Measurements from ENCODE around the gene GFI1B. TPM values are rescaled to one million over a fixed set of nuclear protein-coding genes. Genes with fewer than 3 reads are reported as not detected.
A peak's percentile ranks its signal among the peaks of the same experiment; 100 is the strongest.

The GFI1B gene
- total RNA-seq, 1 donor: not detected

DNA sequence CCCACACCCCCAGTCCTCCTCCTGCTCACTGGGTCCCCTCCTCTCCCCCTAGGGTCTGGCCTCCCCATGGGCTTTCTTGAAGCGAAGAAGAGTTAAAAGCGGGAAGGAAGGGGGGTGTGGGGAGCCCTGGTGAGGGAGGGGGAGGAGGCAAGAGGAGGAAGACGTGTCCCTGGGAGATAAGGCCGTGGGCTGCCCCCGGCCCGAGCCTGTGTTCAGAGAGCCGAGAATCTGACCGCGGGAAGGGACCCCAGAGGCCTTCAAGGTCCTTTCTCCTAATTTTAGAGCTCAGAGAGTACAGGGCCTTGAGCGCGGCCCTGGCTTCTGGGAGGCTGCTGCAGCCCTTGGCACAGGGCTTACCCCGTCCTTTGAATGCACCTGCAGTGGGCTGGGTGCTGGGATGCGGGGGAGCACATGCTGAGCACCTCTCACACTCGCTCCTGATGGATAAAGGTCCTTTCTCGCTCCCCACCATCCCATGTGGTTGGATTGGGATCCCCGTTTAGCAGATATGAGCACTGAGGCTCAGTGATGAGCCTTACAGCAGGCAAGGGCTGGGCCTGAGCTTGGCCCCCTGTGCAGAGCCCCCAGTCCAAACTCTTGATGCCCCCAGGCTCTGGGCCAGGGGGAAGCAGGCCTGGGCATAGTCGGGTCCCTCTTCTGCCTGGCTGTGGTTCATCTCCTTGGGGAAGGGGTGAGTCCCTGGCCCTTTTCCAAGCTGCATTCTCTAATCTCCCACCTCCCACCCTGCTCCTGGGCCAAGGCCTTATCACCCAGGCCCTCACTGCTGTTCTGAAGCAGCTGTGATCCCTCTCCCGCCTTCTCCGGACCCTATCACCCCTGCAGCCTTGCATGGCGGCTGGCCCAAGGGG is 5.9 kb downstream of the GFI1B start:
- peaks cover 35% of the 10 kb centered on the region for H3K27me3 ChIP-seq (ENCODE audit: insufficient read depth, low read length)

DNA sequence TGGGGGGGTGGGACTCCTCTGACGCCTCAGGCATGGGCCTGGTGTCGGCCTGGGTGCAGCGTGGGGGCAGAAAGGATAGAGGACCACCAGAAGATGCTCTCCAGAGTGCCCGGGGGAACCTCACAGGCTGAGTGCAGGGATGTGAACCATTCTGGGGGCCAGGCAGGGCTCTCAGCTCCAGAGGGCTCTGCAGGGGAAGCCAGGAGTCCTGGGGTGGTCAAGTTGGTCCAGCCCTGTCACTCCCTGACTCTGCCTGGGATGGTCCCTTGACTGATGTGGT is 6.5 kb downstream of the GFI1B start:
- Histone ChIP-seq H3K36me3 (ENCODE audit: insufficient read depth, low read length) (no peaks in the 10 kb centered on the region), H4K20me1 (ENCODE audit: insufficient read depth, low read length) (no peaks in the 10 kb centered on the region), H3K27me3 (ENCODE audit: insufficient read depth, low read length) (peaks cover 30% of the 10 kb centered on the region), H3K4me2 (ENCODE audit: insufficient read depth, low read length) (no peak overlapping the region), H3K27ac (ENCODE audit: low read depth, low read length) (no peak overlapping the region), H3K79me2 (ENCODE audit: insufficient read depth, low read length) (no peaks in the 10 kb centered on the region), H3K4me3 (ENCODE audit: insufficient read depth, low read length) (no peak overlapping the region), H2AFZ (ENCODE audit: low read length) (no peak overlapping the region), H3K4me1 (ENCODE audit: insufficient read depth, low read length) (no peaks in the 10 kb centered on the region), H3K9me3 (ENCODE audit: low read depth, low read length) (no peaks in the 10 kb centered on the region)
- peak; percentile 68 for DNase-seq (ENCODE audit: insufficient read length, low spot score, missing footprints)
- TF ChIP-seq, protein P1, sequence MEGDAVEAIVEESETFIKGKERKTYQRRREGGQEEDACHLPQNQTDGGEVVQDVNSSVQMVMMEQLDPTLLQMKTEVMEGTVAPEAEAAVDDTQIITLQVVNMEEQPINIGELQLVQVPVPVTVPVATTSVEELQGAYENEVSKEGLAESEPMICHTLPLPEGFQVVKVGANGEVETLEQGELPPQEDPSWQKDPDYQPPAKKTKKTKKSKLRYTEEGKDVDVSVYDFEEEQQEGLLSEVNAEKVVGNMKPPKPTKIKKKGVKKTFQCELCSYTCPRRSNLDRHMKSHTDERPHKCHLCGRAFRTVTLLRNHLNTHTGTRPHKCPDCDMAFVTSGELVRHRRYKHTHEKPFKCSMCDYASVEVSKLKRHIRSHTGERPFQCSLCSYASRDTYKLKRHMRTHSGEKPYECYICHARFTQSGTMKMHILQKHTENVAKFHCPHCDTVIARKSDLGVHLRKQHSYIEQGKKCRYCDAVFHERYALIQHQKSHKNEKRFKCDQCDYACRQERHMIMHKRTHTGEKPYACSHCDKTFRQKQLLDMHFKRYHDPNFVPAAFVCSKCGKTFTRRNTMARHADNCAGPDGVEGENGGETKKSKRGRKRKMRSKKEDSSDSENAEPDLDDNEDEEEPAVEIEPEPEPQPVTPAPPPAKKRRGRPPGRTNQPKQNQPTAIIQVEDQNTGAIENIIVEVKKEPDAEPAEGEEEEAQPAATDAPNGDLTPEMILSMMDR (IDR thresholded peaks at IDR 0.05; ENCODE audit: extremely low read depth, low read depth, low read length): no peak

More for the DNA sequence above, 5.9 kb downstream of the GFI1B start:
- Histone ChIP-seq H4K20me1 (ENCODE audit: insufficient read depth, low read length) (no peaks in the 10 kb centered on the region), H2AFZ (ENCODE audit: low read length) (no peak overlapping the region), H3K4me1 (ENCODE audit: insufficient read depth, low read length) (no peaks in the 10 kb centered on the region), H3K79me2 (ENCODE audit: insufficient read depth, low read length) (no peaks in the 10 kb centered on the region), H3K4me3 (ENCODE audit: insufficient read depth, low read length) (no peak overlapping the region), H3K9me3 (ENCODE audit: low read depth, low read length) (no peaks in the 10 kb centered on the region), H3K4me2 (ENCODE audit: insufficient read depth, low read length) (no peak overlapping the region), H3K36me3 (ENCODE audit: insufficient read depth, low read length) (no peaks in the 10 kb centered on the region), H3K27ac (ENCODE audit: low read depth, low read length) (no peak overlapping the region)
- peak; percentile 69 for DNase-seq (ENCODE audit: insufficient read length, low spot score, missing footprints)
- TF ChIP-seq, protein P1 (IDR thresholded peaks at IDR 0.05; ENCODE audit: extremely low read depth, low read depth, low read length): no peak

DNA sequence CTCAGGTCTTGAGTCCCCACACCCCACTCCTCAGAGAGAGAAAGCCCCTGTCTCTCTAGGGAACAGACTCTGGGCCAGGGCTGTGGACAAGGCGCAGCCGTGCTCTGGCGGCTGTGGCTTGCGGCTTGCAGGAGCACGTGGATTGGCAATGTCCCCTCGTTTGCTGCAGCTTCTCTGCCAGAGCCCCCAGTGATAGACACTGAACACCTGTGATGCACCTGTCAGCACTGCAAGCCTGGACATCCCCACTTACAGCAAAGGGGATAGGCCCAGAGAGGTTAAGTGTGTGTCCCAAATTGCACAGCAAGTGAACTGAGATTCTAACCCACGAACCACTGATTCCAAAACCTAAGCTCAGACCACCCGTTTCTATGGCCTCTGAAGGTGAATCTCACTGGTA is 7.0 kb downstream of the GFI1B start:
- Histone ChIP-seq H3K4me3 (ENCODE audit: insufficient read depth, low read length) (no peak overlapping the region), H2AFZ (ENCODE audit: low read length) (no peak overlapping the region), H4K20me1 (ENCODE audit: insufficient read depth, low read length) (no peaks in the 10 kb centered on the region), H3K9me3 (ENCODE audit: low read depth, low read length) (no peaks in the 10 kb centered on the region), H3K27ac (ENCODE audit: low read depth, low read length) (no peak overlapping the region), H3K79me2 (ENCODE audit: insufficient read depth, low read length) (no peaks in the 10 kb centered on the region), H3K4me2 (ENCODE audit: insufficient read depth, low read length) (no peak overlapping the region), H3K4me1 (ENCODE audit: insufficient read depth, low read length) (no peaks in the 10 kb centered on the region), H3K27me3 (ENCODE audit: insufficient read depth, low read length) (peaks cover 26% of the 10 kb centered on the region), H3K36me3 (ENCODE audit: insufficient read depth, low read length) (no peaks in the 10 kb centered on the region)
- TF ChIP-seq, protein P1 (IDR thresholded peaks at IDR 0.05; ENCODE audit: extremely low read depth, low read depth, low read length): no peak
- peak; percentile 38 for DNase-seq (ENCODE audit: insufficient read length, low spot score, missing footprints)

- Histone ChIP-seq H3K27ac (ENCODE audit: low read depth, low read length) (no peak overlapping the region), H3K9me3 (ENCODE audit: low read depth, low read length) (no peaks in the 10 kb centered on the region), H3K4me3 (ENCODE audit: insufficient read depth, low read length) (no peak overlapping the region), H3K4me1 (ENCODE audit: insufficient read depth, low read length) (no peaks in the 10 kb centered on the region), H2AFZ (ENCODE audit: low read length) (no peak overlapping the region), H3K79me2 (ENCODE audit: insufficient read depth, low read length) (no peaks in the 10 kb centered on the region), H3K4me2 (ENCODE audit: insufficient read depth, low read length) (no peak overlapping the region), H4K20me1 (ENCODE audit: insufficient read depth, low read length) (no peaks in the 10 kb centered on the region), H3K27me3 (ENCODE audit: insufficient read depth, low read length) (peaks cover 26% of the 10 kb centered on the region), H3K36me3 (ENCODE audit: insufficient read depth, low read length) (no peaks in the 10 kb centered on the region)
- TF ChIP-seq, protein P1 (IDR thresholded peaks at IDR 0.05; ENCODE audit: extremely low read depth, low read depth, low read length): no peak
- DNase-seq (ENCODE audit: insufficient read length, low spot score, missing footprints): peak; percentile 66
Observed at GRCh38 chr9:132986114-132986513, 7.6 kb downstream of the GFI1B start.

Measured in osteoblast (primary cell).